ENCODE measurements around the gene NFILZ.

NFILZ gene

DNA sequence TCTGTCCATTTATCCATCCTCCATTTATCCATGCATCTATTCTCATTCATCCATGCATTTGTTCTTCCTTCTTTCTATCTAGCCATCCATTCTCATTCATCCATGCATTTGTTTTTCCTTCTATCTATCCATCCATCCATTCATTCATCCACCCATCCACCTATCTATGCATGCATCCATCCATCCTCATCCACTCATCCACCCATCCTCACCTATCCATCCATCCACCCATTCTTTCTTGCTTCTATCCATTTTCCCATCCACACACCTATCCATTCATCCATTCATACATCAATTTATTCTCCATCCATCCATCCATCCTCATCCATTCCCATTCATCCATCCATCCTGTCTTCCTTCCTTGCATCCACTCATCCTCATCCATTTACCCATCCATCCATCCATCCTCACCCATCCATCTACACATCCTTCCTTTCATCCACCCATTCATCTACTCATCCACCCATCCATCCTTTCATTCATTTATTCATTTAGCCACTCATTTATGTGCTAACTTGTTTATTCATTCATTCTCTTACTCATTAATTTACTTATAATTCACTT is 47.9 kb downstream of the NFILZ start:
- intact Hi-C loops (cut with DNase I) = no loop called here
- DNase-seq = no peak

Data from posterior cingulate gyrus (tissue), 11 donors.